ENCODE data around the gene TIMP1.

Gene TIMP1

GRCh38 chrX:47608130-47608810, 26.0 kb downstream of the TIMP1 start:
- Histone ChIP-seq H3K9me2 (ENCODE audit: low read depth, low read length) (no peaks in the 10 kb centered on the region), H3K4me1 (ENCODE audit: insufficient read depth, low read length, severe bottlenecking) (no peaks in the 10 kb centered on the region), H3K9me3 (ENCODE audit: low read length) (no peaks in the 10 kb centered on the region), H3F3A (ENCODE audit: insufficient read depth, low read length) (no peaks in the 10 kb centered on the region), H4K20me1 (ENCODE audit: insufficient read depth, low read length) (no peaks in the 10 kb centered on the region), H3K4me2 (ENCODE audit: low read length) (no peak overlapping the region), H3K79me2 (ENCODE audit: insufficient read depth, low read length) (no peaks in the 10 kb centered on the region), H3K4me3 (ENCODE audit: low read depth, low read length, poor library complexity, severe bottlenecking) (no peak overlapping the region), H3K9ac (ENCODE audit: low read length) (no peak overlapping the region), H3K27ac (ENCODE audit: low read depth, low read length, poor library complexity, severe bottlenecking) (no peak overlapping the region), H3K27me3 (ENCODE audit: insufficient read depth, low read length) (no peaks in the 10 kb centered on the region), H2AFZ (ENCODE audit: low read length) (no peak overlapping the region), H3K36me3 (ENCODE audit: insufficient read depth, low read length) (no peaks in the 10 kb centered on the region)
- TF ChIP-seq EZH2 (IDR thresholded peaks at IDR 0.05; ENCODE audit: borderline replicate concordance, low read length): no peak
- TF ChIP-seq, protein P1, sequence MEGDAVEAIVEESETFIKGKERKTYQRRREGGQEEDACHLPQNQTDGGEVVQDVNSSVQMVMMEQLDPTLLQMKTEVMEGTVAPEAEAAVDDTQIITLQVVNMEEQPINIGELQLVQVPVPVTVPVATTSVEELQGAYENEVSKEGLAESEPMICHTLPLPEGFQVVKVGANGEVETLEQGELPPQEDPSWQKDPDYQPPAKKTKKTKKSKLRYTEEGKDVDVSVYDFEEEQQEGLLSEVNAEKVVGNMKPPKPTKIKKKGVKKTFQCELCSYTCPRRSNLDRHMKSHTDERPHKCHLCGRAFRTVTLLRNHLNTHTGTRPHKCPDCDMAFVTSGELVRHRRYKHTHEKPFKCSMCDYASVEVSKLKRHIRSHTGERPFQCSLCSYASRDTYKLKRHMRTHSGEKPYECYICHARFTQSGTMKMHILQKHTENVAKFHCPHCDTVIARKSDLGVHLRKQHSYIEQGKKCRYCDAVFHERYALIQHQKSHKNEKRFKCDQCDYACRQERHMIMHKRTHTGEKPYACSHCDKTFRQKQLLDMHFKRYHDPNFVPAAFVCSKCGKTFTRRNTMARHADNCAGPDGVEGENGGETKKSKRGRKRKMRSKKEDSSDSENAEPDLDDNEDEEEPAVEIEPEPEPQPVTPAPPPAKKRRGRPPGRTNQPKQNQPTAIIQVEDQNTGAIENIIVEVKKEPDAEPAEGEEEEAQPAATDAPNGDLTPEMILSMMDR (IDR thresholded peaks at IDR 0.05; ENCODE audit: low read length): no peak

- no peak overlapping the region for H3K4me2 ChIP-seq (ENCODE audit: low read length)
- H3K9me2 ChIP-seq (ENCODE audit: low read depth, low read length): no peaks in the 10 kb centered on the region
- H3K79me2 ChIP-seq (ENCODE audit: insufficient read depth, low read length): no peaks in the 10 kb centered on the region
- H3K9ac ChIP-seq (ENCODE audit: low read length): no peak overlapping the region
- H3K4me1 ChIP-seq (ENCODE audit: insufficient read depth, low read length, severe bottlenecking): no peaks in the 10 kb centered on the region
- H3K9me3 ChIP-seq (ENCODE audit: low read length): no peaks in the 10 kb centered on the region
- no peaks in the 10 kb centered on the region for H3K36me3 ChIP-seq (ENCODE audit: insufficient read depth, low read length)
- no peak overlapping the region for H3K27ac ChIP-seq (ENCODE audit: low read depth, low read length, poor library complexity, severe bottlenecking)
- no peaks in the 10 kb centered on the region for H3F3A ChIP-seq (ENCODE audit: insufficient read depth, low read length)
- no peak overlapping the region for H3K4me3 ChIP-seq (ENCODE audit: low read depth, low read length, poor library complexity, severe bottlenecking)
- no peak for TF ChIP-seq EZH2 (IDR thresholded peaks at IDR 0.05; ENCODE audit: borderline replicate concordance, low read length)
- TF ChIP-seq, protein P1 (IDR thresholded peaks at IDR 0.05; ENCODE audit: low read length): no peak
- no peak overlapping the region for H2AFZ ChIP-seq (ENCODE audit: low read length)
- H3K27me3 ChIP-seq (ENCODE audit: insufficient read depth, low read length): no peaks in the 10 kb centered on the region
- H4K20me1 ChIP-seq (ENCODE audit: insufficient read depth, low read length): no peaks in the 10 kb centered on the region
Observed at GRCh38 chrX:47610511-47610910, 28.3 kb downstream of the TIMP1 start.

GRCh38 chrX:47611489-47611888, 29.3 kb downstream of the TIMP1 start:
- Histone ChIP-seq H3K4me1 (ENCODE audit: insufficient read depth, low read length, severe bottlenecking) (no peaks in the 10 kb centered on the region), H3K27ac (ENCODE audit: low read depth, low read length, poor library complexity, severe bottlenecking) (no peak overlapping the region), H3K9me2 (ENCODE audit: low read depth, low read length) (no peaks in the 10 kb centered on the region), H3K79me2 (ENCODE audit: insufficient read depth, low read length) (no peaks in the 10 kb centered on the region), H3F3A (ENCODE audit: insufficient read depth, low read length) (no peaks in the 10 kb centered on the region), H3K9ac (ENCODE audit: low read length) (no peak overlapping the region), H3K9me3 (ENCODE audit: low read length) (no peaks in the 10 kb centered on the region), H4K20me1 (ENCODE audit: insufficient read depth, low read length) (no peaks in the 10 kb centered on the region), H3K36me3 (ENCODE audit: insufficient read depth, low read length) (no peaks in the 10 kb centered on the region), H3K27me3 (ENCODE audit: insufficient read depth, low read length) (no peaks in the 10 kb centered on the region), H3K4me3 (ENCODE audit: low read depth, low read length, poor library complexity, severe bottlenecking) (no peak overlapping the region), H3K4me2 (ENCODE audit: low read length) (no peak overlapping the region), H2AFZ (ENCODE audit: low read length) (no peak overlapping the region)
- TF ChIP-seq, protein P1 (IDR thresholded peaks at IDR 0.05; ENCODE audit: low read length): no peak
- no peak for TF ChIP-seq EZH2 (IDR thresholded peaks at IDR 0.05; ENCODE audit: borderline replicate concordance, low read length)
